HG03439 (cell line): Measurements from ENCODE around the gene GRID1.
"Not testable (repeated sequence)": the region's sequence is repeated elsewhere in the genome, so short reads cannot be mapped to it uniquely, and the experiment has no call there.

ENCODE experiments used
- ATAC-seq: cut with Tn5 transposase; IDR thresholded peaks from one replicate; pipeline ENCODE4 v1.9.1; 2021; ENCODE audit warnings: mild to moderate bottlenecking, moderate library complexity; ENCODE audit not compliant: unreplicated experiment

Gene GRID1

DNA sequence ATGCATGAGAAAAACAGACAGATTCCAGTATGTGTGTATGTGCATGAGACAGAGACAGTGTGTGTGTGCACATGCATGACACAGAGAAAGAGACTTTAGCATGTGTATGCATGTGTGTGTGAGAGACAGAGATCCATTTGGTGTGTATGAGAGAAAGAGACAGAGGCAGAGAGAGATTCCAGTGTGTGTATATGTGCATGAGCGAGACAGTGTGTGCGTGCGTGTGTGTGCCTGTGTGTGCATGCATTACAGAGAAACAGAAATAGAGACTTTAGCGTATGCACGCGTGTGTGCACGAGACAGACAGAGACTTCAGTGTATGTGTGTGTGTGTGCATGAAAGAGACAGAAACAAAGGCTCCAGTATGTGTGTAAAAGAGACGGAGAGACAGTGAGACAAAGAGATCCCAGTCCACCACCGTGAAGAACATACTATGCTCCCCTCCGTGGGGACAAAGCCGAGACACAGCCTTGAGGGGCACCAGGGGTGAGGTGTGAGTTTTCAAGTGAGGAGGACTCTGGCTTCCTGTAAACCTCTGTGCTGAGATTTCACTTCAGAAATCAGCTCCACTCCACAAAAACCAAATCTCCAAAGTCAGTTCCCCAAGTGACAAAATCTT is 188.9 kb downstream of the GRID1 start:
- no peak for ATAC-seq

- ATAC-seq = no peak
Measured at GRCh38 chr10:86176850-86177536, 189.6 kb downstream of the GRID1 start.

- not testable (repeated sequence) for ATAC-seq
Measured at GRCh38 chr10:86175476-86175875, 191.1 kb downstream of the GRID1 start.

GRCh38 chr10:86172301-86172700 is 194.3 kb downstream of the GRID1 start:
- no peak for ATAC-seq

DNA sequence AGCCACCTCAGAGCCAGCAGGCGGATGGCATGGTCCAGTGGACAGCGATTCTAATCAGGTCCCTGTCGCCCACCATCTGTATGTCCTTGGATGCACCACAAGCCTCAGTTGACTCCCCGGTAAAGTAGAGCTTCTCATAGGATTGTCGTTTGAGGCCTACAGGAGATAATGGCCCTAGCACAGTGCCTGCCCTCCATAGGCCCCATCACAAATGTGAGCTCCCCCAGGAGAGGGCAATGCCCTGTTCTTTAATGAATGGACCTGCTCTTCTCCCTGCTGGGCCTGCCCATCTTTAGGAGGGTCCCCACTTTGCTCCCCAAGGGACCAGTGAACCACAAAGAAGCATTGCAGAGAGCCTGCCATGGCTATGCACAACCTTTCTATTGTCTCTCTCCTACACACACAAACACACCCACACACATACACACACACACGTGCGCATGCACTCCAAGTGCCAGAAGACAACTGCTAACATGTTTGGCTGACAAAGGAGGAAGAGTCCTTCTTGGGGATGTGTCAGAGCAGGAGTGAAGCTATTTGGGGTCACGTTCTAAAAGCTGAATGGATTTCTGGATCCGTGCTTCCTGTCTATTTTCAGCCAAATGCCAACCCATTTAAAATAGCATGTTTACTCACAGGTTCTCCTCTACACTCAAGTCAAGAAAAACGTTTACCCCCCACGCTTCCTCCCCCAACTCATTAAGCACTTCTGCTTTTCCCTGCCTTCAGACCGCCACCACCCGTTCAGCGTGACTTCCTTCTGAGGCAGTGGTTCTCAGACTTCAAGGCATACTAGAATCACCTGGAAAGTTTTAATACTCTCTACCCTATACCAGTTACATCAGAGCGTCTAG is 196.1 kb downstream of the GRID1 start:
- no peak for ATAC-seq

- no peak for ATAC-seq
Measured at GRCh38 chr10:86169506-86170254, 196.9 kb downstream of the GRID1 start.

GRCh38 chr10:86169066-86169465 is 197.5 kb downstream of the GRID1 start:
- no peak for ATAC-seq

- ATAC-seq = no peak
Measured at GRCh38 chr10:86168256-86168655, 198.3 kb downstream of the GRID1 start.

DNA sequence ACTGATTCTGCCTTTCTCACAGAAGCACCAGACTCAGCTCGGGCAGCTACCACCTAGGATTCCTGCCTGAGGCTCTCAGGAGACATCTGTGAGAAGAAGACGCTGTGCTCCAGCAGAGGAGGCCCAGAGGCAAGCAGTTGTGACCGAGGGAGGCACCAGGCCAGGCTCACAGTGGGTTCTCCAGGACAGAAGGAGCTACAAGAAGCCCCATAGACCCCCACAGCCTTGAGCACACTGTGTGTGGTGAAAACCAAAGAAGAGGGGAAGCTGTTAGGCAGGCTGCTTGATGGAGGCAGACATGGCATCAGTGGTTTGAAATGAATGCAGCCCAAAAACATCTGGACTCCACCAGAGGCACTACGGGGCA is 198.8 kb downstream of the GRID1 start:
- no peak for ATAC-seq

DNA sequence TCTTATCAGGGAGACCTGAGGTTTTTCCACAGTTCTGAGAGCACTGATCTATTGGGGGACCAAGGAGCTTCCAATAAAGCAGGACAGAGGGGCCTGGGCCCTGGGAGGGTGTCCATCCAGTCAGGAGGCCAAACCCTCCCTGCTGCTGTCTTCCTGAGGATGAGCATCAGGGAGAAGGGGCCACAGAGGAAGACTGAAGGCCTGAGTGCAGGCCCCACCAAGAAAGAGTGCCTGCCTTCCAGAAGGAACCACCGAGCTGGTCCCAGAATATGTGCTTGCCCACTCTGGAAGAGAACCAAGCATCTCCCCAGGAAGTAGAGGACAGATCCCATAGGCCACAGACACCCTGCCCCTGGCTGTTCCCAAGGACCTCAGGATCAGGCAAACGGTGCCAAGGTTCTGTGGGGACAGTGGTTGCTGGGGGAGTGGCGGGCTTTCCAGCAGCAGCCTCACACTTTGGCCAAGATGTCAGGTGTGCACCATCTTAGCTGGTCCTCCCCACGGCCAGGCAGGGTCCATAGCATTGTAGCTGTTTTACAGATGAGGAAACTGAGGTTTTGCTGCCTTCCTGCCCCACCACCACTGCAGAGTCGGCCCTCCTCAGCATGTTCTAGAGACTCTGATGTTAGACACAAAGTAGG is 199.4 kb downstream of the GRID1 start:
- no peak for ATAC-seq

DNA sequence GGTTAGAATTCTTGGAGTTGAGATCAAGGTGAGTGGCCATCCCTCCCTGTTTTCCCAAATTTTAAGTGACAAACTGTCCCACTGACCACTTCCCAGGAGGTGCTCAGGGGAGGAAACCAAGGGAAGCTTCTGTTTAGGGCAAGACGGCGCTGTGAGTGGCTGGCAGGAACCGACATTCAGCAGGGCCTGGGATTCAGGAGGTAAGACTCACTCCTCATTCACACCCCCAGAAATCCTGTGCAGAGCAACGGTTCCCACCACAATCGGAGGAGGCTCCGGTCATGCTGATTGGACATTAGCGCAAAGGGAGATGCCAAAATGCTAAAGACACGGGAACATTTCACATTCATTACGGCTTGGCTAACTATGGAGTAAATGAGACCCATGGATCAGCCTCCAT is 200.9 kb downstream of the GRID1 start:
- no peak for ATAC-seq

- ATAC-seq = no peak
Measured at GRCh38 chr10:86164960-86165630, 201.5 kb downstream of the GRID1 start.

DNA sequence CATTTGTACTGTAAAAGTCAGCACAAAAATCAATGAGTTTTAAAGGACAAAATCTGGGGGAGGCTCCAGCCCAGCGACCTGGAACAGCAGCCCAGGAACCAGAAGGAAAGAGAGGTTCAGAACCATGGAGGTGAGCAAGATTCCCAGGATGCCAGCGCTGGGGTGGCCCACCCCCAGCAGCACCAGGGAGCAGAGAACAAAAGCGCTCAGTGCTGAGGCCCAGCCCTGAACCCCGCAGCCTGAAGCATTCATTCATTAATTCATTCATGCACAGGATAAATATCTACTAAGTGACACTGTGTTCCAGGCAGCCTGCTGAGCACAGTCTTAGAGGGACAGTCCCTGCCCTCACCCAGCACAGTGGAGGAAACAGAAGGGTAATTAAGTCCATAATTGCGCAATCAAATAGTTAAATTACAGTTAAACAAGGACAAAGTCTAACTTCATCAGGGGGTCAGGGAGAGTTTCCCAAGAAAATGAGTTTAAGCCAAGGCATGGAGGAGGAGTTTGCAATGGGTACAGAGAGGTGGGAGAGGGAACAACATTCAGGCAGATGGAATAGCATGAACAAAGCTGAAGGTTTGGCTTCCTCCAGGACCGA is 202.3 kb downstream of the GRID1 start:
- ATAC-seq = no peak

DNA sequence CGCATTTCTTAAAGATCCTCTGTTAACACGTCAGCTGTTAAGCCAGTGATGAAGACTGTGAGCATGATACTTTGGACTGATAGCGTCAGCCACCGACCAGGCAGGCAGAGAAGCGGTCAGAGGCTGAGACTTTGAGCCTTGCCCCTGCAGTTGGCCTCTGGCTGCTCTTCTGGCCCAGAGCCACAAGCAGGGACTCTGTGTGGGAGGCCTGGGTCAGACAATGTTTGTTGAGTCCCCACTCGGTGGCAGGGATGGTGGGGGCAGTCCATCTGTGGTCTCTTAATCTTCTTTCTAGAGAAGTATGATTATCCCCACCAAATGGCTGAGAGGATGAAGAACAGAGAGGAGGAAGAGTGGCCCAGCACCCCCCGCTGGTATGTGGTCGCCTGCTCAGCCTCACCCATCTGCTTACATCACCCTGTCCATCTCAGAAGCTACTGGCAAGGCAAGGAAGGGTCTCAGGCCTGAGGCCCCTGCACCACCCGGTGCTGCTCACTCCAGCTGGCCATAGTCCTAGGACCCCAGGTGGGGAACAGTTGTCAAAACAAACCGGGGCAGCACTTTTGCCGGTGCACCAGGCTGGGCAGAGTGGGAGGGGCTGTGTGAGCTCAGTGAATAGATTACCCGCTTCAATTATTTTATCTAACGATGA is 202.9 kb downstream of the GRID1 start:
- ATAC-seq = no peak

- no peak for ATAC-seq
Measured at GRCh38 chr10:86162696-86163400, 203.7 kb downstream of the GRID1 start.

DNA sequence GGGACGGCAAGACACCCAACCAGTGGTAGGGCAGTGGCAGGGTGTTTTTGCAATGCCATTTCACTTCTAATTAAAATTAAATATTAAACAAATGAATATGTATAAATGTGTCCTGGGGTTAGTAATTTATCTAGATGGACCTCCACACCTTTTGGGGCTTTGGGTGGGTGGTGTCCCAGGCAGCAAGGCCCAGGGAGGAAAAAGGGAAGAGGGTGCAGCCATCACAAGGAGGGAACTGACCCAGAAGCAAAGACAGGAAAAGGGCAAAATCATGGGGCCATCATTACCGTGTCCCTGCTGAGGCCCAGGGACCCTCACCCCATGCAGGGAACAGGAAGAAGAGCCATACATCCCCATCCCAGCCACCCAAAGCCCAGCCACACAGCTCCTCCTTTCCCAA is 204.6 kb downstream of the GRID1 start:
- no peak for ATAC-seq

DNA sequence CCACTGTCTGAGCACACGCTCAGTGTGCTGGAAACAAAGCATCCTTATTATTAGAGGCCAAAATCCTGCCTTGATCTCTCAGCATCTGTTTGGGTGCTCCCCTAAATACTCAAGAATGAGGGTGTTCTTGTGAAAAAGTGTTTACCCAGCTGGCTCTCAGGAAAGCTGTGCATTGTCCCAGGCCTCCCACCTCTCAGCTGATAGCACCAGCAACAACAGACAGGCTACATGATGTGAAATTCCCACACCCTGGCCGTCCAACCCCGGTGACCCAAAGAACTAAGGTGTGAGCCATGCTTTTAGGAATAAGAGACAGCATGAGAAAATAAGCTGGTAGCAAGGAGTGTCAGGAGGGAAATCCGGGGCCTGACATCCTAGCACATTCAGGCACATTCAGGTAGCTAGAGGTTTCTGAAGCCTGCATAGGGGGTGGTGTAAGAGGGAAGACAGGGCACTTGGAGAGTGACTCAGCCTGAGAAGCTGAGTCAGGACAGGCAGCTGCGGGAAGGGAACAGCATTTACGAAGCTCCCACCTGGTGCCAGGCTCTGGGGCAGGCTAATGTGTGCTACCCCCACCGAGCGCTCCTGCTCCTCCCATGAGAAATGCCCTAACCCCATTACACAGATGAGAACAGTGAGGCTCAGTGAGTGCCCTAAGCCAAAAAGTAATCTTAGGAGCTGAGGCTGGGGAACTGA is 205.6 kb downstream of the GRID1 start:
- no peak for ATAC-seq

DNA sequence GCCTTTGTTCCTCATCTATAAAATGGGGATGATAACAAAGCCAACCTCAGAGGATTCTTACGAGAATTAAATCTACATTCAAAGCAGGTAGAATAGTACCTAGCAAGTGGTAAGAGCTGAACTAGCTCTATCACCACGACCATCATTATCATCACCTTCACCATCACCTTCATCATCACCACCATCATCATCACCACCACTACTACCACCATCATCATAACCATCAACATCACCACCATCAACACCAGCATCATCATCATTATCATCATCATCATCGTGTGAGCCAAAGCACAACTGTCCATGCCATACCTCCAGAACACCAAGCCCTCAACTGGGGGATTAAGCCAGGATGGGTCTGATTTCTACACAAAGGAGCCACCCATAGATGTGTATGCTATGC is 206.8 kb downstream of the GRID1 start:
- ATAC-seq = no peak
